ENCODE data around the gene DISC1.

The DISC1 gene

DNA sequence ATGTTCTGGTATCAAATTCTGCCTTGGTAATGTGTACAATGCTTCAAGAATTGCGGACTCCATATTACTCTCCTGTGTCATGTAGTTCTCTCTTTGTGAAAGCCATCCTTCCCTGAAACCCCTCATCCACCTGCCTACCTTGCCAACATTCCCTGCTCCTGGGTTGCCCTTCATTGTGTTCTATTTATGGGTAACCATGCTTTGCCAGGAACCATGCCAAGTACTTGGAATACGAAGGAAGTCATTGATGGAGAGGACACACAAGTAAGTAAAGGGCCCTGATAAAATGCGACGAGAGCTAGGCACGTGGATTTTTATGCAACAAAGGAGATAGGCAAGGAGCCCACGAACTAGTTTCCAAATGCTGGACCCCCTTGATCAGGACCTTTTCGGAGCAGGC is 300.8 kb downstream of the DISC1 start:
- no peak for FAIRE-seq
- no peak for DNase-seq (ENCODE audit: insufficient read length, low spot score)
- TF ChIP-seq POLR2A (IDR thresholded peaks at IDR 0.05; ENCODE audit: low read depth, low read length), result no peak

DNA sequence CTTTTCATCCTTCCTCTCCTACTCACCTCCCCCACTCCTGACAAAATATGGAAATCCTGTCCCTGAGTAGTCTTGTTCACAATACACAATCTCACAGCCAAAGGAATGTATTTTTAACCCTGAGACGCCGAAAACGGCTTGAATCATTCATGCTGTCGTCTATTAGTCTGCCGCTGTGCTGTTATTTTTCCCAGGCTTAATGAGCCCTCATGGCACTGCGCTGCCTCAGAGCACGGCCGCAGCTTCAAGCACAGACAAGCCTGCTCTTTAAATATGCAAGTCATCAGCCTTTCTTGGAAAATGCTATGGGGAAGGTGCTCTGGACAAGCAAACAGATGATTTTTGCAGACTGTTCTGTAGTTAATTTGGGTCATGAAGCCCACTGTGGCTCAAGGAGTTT is 302.7 kb downstream of the DISC1 start:
- DNase-seq (ENCODE audit: insufficient read length, low spot score) (no peak), FAIRE-seq (no peak)
- no peak for TF ChIP-seq POLR2A (IDR thresholded peaks at IDR 0.05; ENCODE audit: low read depth, low read length)

DNA sequence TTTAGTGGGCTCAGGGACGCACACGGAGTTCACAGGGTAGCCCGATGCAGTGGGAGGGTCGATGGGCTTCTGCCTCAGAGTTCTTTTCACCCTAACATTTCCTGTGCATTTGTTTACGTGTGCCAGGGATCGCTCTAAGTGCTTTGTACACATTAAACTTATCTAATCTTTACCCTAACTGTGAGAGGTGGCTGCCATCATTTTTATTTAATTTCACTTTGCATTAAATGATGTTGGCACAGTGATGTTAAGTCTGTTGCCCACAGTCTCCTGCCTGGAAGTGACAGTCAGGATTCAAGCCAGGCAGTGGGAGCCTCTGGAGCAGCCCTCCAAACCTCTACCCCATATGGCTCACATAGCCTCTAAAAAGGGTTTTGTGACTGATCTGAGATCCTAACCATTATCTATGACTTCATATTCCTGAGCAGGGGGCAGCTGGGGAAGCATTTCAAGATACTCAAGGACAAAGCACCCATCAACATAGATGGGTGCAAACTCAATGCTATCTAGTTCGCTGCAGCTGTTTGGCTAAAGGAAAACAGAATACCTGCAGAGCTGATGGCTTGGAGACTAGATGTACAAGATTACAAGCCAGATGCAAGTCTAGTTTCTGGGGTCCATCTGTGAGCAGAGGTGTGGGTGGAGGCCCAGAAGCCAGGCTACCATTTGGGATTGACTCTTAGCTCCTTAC is 303.8 kb downstream of the DISC1 start:
- TF ChIP-seq POLR2A (IDR thresholded peaks at IDR 0.05; ENCODE audit: low read depth, low read length), result no peak
- DNase-seq (ENCODE audit: insufficient read length, low spot score), result no peak
- FAIRE-seq, result no peak

DNA sequence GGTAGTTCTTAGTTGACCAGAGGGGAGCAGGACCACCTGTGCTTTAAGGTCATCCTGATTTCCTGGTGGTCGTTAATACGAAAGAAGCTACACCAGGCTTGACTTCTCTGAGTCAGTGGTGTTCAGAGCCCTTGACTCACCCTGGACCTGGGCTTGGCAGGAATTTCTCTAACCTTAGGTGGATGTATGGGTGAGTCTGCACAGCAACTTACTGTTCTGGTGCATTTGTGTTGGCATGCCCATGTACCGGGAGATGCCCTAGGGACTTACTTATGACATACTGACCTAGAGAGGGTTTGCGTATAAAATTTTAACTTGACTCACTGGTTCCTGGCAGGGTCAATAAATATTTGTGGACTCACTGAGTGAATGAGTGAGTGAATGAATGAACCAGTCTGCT is 304.6 kb downstream of the DISC1 start:
- no peak for TF ChIP-seq POLR2A (IDR thresholded peaks at IDR 0.05; ENCODE audit: low read depth, low read length)
- DNase-seq (ENCODE audit: insufficient read length, low spot score) (no peak), FAIRE-seq (no peak)

DNA sequence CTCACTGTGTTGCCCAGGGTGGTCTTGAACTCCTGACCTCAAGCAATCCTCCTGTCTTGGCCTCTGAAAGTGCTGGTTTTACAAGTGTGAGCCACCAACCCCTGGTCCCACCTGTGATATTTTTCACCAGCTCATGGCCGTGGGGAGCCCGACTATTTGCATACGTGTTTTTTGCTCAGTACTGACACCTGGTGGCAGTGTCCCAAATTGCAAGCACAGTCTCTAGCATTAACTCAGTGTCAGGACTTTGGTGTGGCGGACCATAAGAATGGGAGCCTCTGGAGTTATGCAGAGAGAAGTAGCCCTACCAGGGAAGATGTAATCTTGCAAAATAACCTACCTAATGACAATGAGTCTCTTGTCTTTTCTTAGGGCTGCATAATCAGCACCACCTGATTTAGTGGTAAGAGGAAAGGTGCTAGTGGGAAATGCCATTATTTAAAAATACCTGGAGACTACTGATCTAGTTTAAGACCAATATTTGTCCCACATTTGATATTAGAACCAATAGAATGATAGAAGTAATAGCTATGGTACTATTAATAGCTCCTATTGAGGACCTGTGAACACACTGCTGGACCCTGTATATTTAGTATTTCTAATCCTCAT is 305.4 kb downstream of the DISC1 start:
- TF ChIP-seq POLR2A (IDR thresholded peaks at IDR 0.05; ENCODE audit: low read depth, low read length), result no peak
- FAIRE-seq (no peak), DNase-seq (ENCODE audit: insufficient read length, low spot score) (no peak)

DNA sequence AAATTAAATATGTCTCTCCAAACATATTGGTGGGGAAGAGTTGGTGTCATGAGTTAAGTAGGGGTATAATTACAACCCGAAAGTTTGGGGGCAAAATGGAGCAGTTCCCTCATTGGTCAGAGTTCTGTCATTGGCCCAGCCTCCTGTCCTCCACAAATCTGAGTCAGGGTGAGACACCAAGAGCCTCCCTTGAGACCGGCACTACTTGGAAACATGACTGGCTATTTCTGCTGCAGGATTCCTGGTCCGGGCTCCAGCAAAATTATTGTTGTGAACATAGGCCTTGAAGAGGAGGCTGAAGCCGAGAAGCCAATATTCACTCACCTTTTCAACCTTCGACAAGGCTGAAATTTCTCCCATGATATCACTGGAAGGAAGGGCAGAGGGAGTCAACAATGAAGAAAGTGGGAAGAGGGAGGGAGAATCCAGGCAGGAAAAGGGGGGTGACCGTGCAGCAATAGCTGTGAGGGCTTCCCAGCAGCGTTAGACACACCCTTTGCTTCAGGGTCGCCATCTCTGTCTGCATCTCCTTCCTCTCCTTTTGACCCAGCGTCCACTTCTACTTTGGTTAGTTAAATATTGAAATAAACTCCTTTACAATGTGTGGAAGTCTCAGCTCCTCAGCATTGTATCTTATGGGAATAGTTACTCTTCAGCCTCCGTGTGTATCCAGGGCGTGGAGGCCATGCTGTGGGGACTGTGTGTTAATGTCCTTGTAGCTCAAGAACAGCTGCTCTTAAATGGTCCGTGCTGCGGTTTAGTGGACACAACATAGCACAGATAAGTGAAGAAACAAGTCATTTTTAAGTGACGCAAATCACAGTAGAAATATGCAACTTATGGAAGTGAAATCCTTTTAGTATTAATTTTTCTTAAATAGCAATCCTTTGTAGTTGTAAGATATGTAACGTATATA is 307.4 kb downstream of the DISC1 start:
- FAIRE-seq, result no peak
- no peak for DNase-seq (ENCODE audit: insufficient read length, low spot score)
- TF ChIP-seq POLR2A (IDR thresholded peaks at IDR 0.05; ENCODE audit: low read depth, low read length), result no peak

DNA sequence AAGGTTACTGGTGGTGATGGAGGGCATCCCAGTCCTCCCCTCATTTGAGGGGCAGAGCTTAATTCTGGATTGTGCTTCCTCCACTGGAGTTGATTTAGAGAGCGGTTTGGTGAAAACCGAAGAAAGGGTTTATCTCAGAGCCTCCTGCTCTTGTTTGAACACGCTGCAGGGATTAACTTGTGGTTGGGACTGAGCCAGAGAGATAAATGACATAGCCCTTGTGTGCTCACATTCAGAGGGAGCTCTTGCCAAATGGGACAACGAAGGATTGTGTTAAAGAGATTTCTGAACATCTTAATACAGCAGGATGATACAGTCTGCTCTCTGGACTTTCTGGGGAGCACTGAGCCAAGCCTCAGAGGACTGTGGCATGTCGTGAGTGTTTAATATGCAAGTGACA is 308.2 kb downstream of the DISC1 start:
- TF ChIP-seq POLR2A (IDR thresholded peaks at IDR 0.05; ENCODE audit: low read depth, low read length), result no peak
- no peak for DNase-seq (ENCODE audit: insufficient read length, low spot score)
- FAIRE-seq, result no peak

DNA sequence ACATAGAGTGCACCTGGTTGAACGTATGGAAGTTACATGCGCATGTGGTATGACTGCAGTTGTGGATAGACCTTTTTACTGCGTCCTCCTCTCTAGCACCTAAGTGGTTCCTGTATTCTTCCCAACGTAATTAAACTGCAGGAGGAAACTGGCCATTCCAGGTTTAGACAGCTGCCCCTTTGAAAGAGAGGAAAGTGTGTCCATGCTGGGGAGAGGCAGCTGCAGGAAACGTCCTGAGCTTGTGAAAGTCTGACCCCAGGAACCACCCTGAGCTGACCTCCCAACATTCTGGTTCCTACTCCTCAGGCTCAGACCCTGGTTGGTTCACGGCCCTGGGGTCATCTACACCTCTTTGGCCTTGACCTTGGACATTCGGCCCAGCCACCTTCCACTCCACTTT is 309.3 kb downstream of the DISC1 start:
- no peak for FAIRE-seq
- DNase-seq (ENCODE audit: insufficient read length, low spot score), result no peak
- no peak for TF ChIP-seq POLR2A (IDR thresholded peaks at IDR 0.05; ENCODE audit: low read depth, low read length)

DNA sequence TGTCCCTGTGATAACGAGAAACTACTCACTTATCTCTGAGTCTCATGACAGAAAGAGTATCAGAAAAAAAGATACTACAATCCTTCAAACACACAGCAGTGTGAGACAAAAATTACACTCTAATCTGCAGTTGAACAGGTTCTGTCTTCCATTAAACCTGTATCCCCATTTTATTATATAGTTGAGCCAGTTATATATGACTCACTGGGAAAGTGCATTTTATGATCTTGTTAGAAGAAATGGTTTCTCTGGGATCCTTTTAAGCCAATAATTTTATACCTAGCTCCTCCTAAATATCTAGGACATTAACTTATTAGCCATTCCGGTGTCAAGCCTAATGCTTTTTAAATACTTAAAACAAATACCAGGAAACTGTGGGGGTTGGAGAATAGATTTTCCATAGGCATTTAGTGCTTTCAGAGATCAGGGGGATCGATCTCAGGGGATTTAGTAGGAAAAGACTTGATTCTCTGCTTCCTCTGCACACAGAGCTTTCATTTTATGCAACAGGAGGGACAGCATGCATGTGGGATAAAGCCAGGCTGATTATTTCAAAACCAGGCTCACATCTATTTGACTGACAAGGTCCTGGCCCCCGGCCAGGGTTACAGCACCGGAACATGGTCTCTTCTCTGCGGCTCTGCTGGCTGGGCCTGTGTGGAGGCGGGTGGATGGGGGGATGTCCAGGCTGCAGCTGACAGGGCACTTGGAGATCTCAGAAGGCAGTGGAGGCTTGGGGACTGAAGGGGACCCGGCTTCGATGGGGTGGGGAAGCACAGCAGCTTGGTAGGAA is 310.6 kb downstream of the DISC1 start:
- no peak for DNase-seq (ENCODE audit: insufficient read length, low spot score)
- no peak for TF ChIP-seq POLR2A (IDR thresholded peaks at IDR 0.05; ENCODE audit: low read depth, low read length)
- no peak for FAIRE-seq

DNA sequence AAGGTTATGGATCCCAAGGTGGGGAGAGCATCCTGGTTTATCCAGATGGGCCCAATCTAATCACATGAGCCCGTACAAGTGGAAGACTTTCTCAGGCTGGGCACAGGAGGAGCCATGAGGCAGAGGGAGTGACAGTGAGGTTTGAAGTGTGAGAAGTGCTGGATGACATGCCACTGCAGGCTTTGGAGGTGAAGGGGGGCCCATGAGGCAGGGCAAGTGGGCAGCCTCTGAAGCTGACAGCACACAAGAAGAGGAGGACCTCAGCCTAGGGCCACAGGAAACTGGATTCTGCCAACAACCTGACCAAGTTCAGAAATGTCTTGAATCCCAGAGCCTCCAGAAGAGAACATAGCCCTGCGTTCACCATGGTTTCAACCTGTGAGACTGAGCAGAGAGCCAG is 311.6 kb downstream of the DISC1 start:
- FAIRE-seq (no peak), DNase-seq (ENCODE audit: insufficient read length, low spot score) (no peak)
- TF ChIP-seq POLR2A (IDR thresholded peaks at IDR 0.05; ENCODE audit: low read depth, low read length), result no peak

DNA sequence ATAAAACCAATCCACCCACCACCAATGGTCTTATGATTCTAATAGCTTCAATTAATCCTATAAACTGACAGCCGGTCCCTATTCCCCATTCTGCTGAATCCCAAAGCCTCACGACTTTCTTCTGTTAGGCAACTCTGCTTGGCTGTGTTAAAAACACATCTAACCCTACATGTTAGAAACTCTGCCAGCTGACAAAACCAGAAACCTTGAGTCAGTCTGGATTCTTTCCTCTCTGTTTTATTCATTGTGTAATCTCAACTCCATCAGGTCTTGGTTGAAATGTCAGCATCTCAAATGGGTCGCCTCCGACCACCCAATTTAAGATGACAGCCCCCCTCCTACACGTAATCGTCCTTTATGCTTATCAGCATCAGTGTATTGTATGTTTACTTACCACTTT is 312.1 kb downstream of the DISC1 start:
- no peak for DNase-seq (ENCODE audit: insufficient read length, low spot score)
- no peak for FAIRE-seq
- no peak for TF ChIP-seq POLR2A (IDR thresholded peaks at IDR 0.05; ENCODE audit: low read depth, low read length)

DNA sequence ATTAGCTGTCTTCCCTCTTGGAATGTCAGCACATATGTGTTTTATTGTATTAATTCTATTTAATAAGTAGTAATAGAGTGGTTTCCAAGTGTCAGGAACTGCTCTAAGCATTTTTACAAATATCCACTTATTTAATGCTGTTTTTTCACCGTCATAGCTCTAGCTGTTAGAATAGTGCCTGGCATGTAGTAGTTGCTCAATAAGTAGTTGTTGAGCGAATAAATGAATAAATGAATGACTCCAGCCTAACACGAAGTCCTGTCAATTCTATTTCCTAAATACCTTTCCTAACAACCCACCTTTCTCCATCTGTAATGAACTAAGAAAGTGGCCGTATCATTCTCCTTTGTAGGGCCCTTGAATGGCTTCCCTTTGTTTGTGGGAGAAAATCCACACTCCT is 312.5 kb downstream of the DISC1 start:
- DNase-seq (ENCODE audit: insufficient read length, low spot score), result no peak
- FAIRE-seq, result no peak
- no peak for TF ChIP-seq POLR2A (IDR thresholded peaks at IDR 0.05; ENCODE audit: low read depth, low read length)

DNA sequence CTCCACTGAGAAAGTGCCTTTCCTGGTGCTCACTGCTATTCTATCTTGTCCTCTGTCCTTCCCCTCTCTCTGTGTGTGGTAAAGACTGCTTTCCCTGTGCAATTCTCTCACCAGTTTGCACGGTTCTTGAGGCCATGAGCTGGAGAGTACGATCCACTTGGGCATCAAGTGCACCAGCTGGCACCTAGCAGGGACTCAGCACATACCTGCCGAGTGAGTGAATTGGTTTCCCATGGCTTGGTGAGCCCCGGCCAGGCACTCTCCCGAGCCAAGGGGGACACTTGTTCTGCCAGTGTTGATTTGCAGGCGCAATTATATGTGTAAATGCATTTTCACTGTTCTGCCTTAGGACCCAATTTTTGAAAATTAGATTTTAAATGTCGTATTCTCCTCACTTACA is 313.5 kb downstream of the DISC1 start:
- DNase-seq (ENCODE audit: insufficient read length, low spot score) (no peak), FAIRE-seq (no peak)
- TF ChIP-seq POLR2A (IDR thresholded peaks at IDR 0.05; ENCODE audit: low read depth, low read length), result no peak

DNA sequence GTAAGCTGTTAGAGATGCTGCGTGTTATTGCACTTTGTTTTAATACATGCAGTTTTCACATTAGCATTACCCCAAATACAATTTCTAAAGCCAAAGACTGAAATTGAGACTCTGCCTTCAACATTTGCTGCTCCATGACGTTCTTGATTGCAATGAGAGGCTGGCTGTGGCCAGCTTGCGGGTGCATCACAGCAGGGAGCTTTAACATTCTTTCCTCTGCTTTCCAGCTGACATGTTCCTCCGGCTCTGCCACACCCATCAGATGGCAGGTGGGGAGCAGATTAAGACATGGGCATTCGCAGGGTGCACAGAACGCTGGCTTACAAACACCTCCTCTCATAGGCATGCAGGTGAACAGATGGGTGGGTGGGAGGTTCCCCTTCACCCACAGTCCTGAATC is 314.1 kb downstream of the DISC1 start:
- TF ChIP-seq POLR2A (IDR thresholded peaks at IDR 0.05; ENCODE audit: low read depth, low read length), result no peak
- DNase-seq (ENCODE audit: insufficient read length, low spot score) (no peak), FAIRE-seq (no peak)
